ENCODE data around the gene RNF135. TPM values are rescaled to one million over a fixed set of nuclear protein-coding genes. Genes with fewer than 3 reads are reported as not detected.

RNF135 gene

GRCh38 chr17:31048142-31048541 lies 77.3 kb downstream of the RNF135 start:
- Histone ChIP-seq H3K27ac (ENCODE audit: low read length, poor library complexity, severe bottlenecking) (no peak overlapping the region), H4K8ac (ENCODE audit: low read length) (no peak overlapping the region), H3K27me3 (ENCODE audit: control insufficient read depth in 1 of 2, insufficient read depth in 1 of 2, low read length in 2 of 2) (no peaks in the 10 kb centered on the region), H2BK15ac (ENCODE audit: low read depth, poor library complexity, severe bottlenecking) (no peak overlapping the region), H3K79me1 (replicated peaks; ENCODE audit: low read length, poor library complexity, severe bottlenecking) (no peaks in the 10 kb centered on the region), H3K36me3 (ENCODE audit: control insufficient read depth in 1 of 2, insufficient read depth in 2 of 2, low read depth in 1 of 2, low read length in 2 of 2) (peaks cover 0 to 5% of the 10 kb centered on the region in 2 experiments), H3K23ac (ENCODE audit: low read length in 2 of 2) (no peak overlapping the region), H3K4me3 (ENCODE audit: insufficient read depth in 1 of 2, low read depth in 1 of 2, low read length in 2 of 2) (no peak overlapping the region), H2BK12ac (ENCODE audit: low read length in 2 of 2) (no peak overlapping the region), H3K4ac (ENCODE audit: low read depth in 1 of 2, low read length in 2 of 2) (no peak overlapping the region), H2BK120ac (ENCODE audit: low read depth, low read length) (no peak overlapping the region), H3K9me3 (ENCODE audit: control insufficient read depth, low read length) (peaks cover 2% of the 10 kb centered on the region), H3K4me1 (ENCODE audit: control insufficient read depth, insufficient read depth, low read depth, low read length) (peaks cover 8% of the 10 kb centered on the region), H3K4me2 (ENCODE audit: low read length, poor library complexity, severe bottlenecking) (no peak overlapping the region), H4K91ac (ENCODE audit: low read length) (no peak overlapping the region), H2AK5ac (ENCODE audit: low read length, severe bottlenecking) (no peak overlapping the region), H2AFZ (ENCODE audit: low read depth, low read length) (no peak overlapping the region), H3K14ac (ENCODE audit: low read length in 2 of 2) (no peak overlapping the region), H2BK5ac (ENCODE audit: low read depth, low read length, poor library complexity, severe bottlenecking) (no peak overlapping the region), H3K9ac (ENCODE audit: low read length) (no peak overlapping the region), H3K18ac (ENCODE audit: low read depth in 1 of 2, low read length in 2 of 2) (no peak overlapping the region)
- DNase-seq = no peak

- Histone ChIP-seq H3K4me1 (ENCODE audit: control insufficient read depth, insufficient read depth, low read depth, low read length) (peaks cover 8% of the 10 kb centered on the region), H3K79me1 (replicated peaks; ENCODE audit: low read length, poor library complexity, severe bottlenecking) (no peaks in the 10 kb centered on the region), H2BK120ac (ENCODE audit: low read depth, low read length) (no peak overlapping the region), H4K91ac (ENCODE audit: low read length) (no peak overlapping the region), H3K27ac (ENCODE audit: low read length, poor library complexity, severe bottlenecking) (no peak overlapping the region), H2BK15ac (ENCODE audit: low read depth, poor library complexity, severe bottlenecking) (no peak overlapping the region), H3K14ac (ENCODE audit: low read length in 2 of 2) (no peak overlapping the region), H3K18ac (ENCODE audit: low read depth in 1 of 2, low read length in 2 of 2) (no peak overlapping the region), H3K36me3 (ENCODE audit: control insufficient read depth in 1 of 2, insufficient read depth in 2 of 2, low read depth in 1 of 2, low read length in 2 of 2) (peaks cover 0 to 5% of the 10 kb centered on the region in 2 experiments), H3K9me3 (ENCODE audit: control insufficient read depth, low read length) (peaks cover 2% of the 10 kb centered on the region), H3K4me3 (ENCODE audit: insufficient read depth in 1 of 2, low read depth in 1 of 2, low read length in 2 of 2) (no peak overlapping the region), H2BK12ac (ENCODE audit: low read length in 2 of 2) (no peak overlapping the region), H3K23ac (ENCODE audit: low read length in 2 of 2) (no peak overlapping the region), H3K9ac (ENCODE audit: low read length) (no peak overlapping the region), H2AK5ac (ENCODE audit: low read length, severe bottlenecking) (no peak overlapping the region), H2AFZ (ENCODE audit: low read depth, low read length) (no peak overlapping the region), H2BK5ac (ENCODE audit: low read depth, low read length, poor library complexity, severe bottlenecking) (no peak overlapping the region), H3K27me3 (ENCODE audit: control insufficient read depth in 1 of 2, insufficient read depth in 1 of 2, low read length in 2 of 2) (no peaks in the 10 kb centered on the region), H4K8ac (ENCODE audit: low read length) (no peak overlapping the region), H3K4me2 (ENCODE audit: low read length, poor library complexity, severe bottlenecking) (no peak overlapping the region), H3K4ac (ENCODE audit: low read depth in 1 of 2, low read length in 2 of 2) (no peak overlapping the region)
- no peak for DNase-seq
Observed at GRCh38 chr17:31048780-31049179, 77.9 kb downstream of the RNF135 start.

Small RNA genes lying within 50 kb of the gene (small RNA-seq; reads per million reads assigned to genes)
- not detected for gene AC138207.3 (ENCODE audit: low read depth)
- gene RN7SL138P (ENCODE audit: low read depth) = not detected

Data from mesenchymal stem cell (in vitro differentiated cells and primary cell).